ENCODE data around the gene FAM210B. TPM values are rescaled to one million over a fixed set of nuclear protein-coding genes. Genes with fewer than 3 reads are reported as not detected.

FAM210B gene
- total and polyA plus RNA-seq, 9 of the 15 experiments (the other 6 are each of a cell fraction or from before 2014, with no cell fraction given), result 12.1 to 87.3 (median 47.6) TPM

- POLR2A ChIA-PET, result interaction anchor here (0.6 to 2.8 kb wide), 5 partner anchors 9 to 83 kb away, joined by 3 to 21 read pairs (median 4); partner anchors contain the start of genes AURKA and CSTF1
- TF ChIP-seq ZNF133 (CRISPR knock-in tag; IDR thresholded peaks at IDR 0.05) (no peak), PRMT5 (CRISPR knock-in tag; IDR thresholded peaks at IDR 0.05) (no peak), ZC3H8 (IDR thresholded peaks at IDR 0.05) (no peak), ZEB2 (IDR thresholded peaks at IDR 0.05) (no peak), VEZF1 (CRISPR knock-in tag; IDR thresholded peaks at IDR 0.05) (peak; percentile 40), CEBPZ (IDR thresholded peaks at IDR 0.05; ENCODE audit: borderline replicate concordance, low read depth, low read length) (no peak), CUX1 (CRISPR knock-in tag; IDR thresholded peaks at IDR 0.05) (no peak), GTF2B (IDR thresholded peaks at IDR 0.05; ENCODE audit: extremely low read depth, insufficient read length) (no peak), CBX8 (IDR thresholded peaks at IDR 0.05; ENCODE audit: borderline replicate concordance, extremely low read depth, low read depth, low read length, poor library complexity, severe bottlenecking) (no peak), HMGN3 (IDR thresholded peaks at IDR 0.05; ENCODE audit: borderline replicate concordance, extremely low read depth, insufficient read length, low read depth, low read length) (no peak), CBX5 (IDR thresholded peaks at IDR 0.05; ENCODE audit: borderline replicate concordance, low read depth) (no peak)
Observed at GRCh38 chr20:56382696-56383095, 23.9 kb downstream of the FAM210B start.

More at GRCh38 chr20:56382696-56383095, 23.9 kb downstream of the FAM210B start:
- H3K9me1 ChIP-seq (ENCODE audit: control insufficient read depth, insufficient read depth, low read length), result no peaks in the 10 kb centered on the region
- 36% methylated on average over 4 of the region's 4 CpGs for WGBS (ENCODE audit: insufficient coverage, low coverage, missing lambda C conversion rate)
- ATAC-seq (peak; percentile 85), FAIRE-seq (peak; percentile 49), DNase-seq (ENCODE audit: extremely low read depth in 1 of 4, low spot score in 3 of 4) (peak; percentile 36 to 62 (median 44))
- no peaks in the 10 kb centered on the region for H3K9me3 ChIP-seq (replicated peaks; ENCODE audit: control insufficient read depth, insufficient read depth, low read depth, low read length)
- H3K79me2 ChIP-seq (ENCODE audit: control insufficient read depth, insufficient read depth, low read length), result peaks cover 87% of the 10 kb centered on the region
- H3K27me3 ChIP-seq (ENCODE audit: control insufficient read depth in 2 of 2, insufficient read depth in 2 of 2, low read length in 2 of 2), result no peaks in the 10 kb centered on the region
- no TSS peak for BruUV-seq (replicated peaks)
- 0 out of 2 replicates have a peak overlapping the region, but pooled peaks have one; percentile 10 for H3K4me2 ChIP-seq (ENCODE audit: insufficient read depth, low read length)
- peak overlapping the region; percentile 18; the same call in 1 of the 3 replicates for H3K27ac ChIP-seq (ENCODE audit: extremely low read depth, low read depth, low read length)
- peaks cover 91% of the 10 kb centered on the region for H3K36me3 ChIP-seq (ENCODE audit: control insufficient read depth, insufficient read depth, low read length)
- intact Hi-C loops (cut with micrococcal nuclease) (no loop called here), in situ Hi-C loops (cut with MboI) (no loop called here)
- no peak overlapping the region for H2AFZ ChIP-seq (ENCODE audit: low read depth, low read length)
- CTCF ChIA-PET (ENCODE audit: low intra/inter-chr PET ratio), result no interaction called here
- no peak overlapping the region for H3K4me3 ChIP-seq
- no peak overlapping the region; a peak in 1 of 4 replicates for H3K9ac ChIP-seq (ENCODE audit: insufficient read depth in 1 of 2, low read depth in 2 of 2, low read length in 2 of 2)
- H4K20me1 ChIP-seq (replicated peaks; ENCODE audit: control insufficient read depth, insufficient read depth, low read length), result no peaks in the 10 kb centered on the region; the same call in 1 of the 2 replicates
- peaks cover 0 to 16% of the 10 kb centered on the region in 2 experiments; a peak in 2 of 5 replicates for H3K4me1 ChIP-seq (replicated peaks in 1 of 2; ENCODE audit: control insufficient read depth in 2 of 2, insufficient read depth in 2 of 2, low read length in 2 of 2)
